A673 (cell line): Measurements from ENCODE around the gene SH3TC2. TPM values are rescaled to one million over a fixed set of nuclear protein-coding genes. Genes with fewer than 3 reads are reported as not detected.

Source experiments
- BruUV-seq: library from RNA; stranded (reverse); fragments of 400-500 nt; replicated peaks from 2 replicates; lab custom pipeline; 2021; lab: Mats Ljungman, UMichigan
- CTCF ChIA-PET: fragments of 300-600 bp; sonication (Branson Sonifier 250); formaldehyde crosslinking; loops from one replicate; lab custom pipeline; 2022; ENCODE audit warnings: antibody characterized with exemption; lab: Charles Lee
- POLR2A ChIA-PET: fragments of 300-600 bp; sonication (Branson Sonifier 250); formaldehyde crosslinking; loops from one replicate; lab custom pipeline; 2022; ENCODE audit warnings: antibody characterized with exemption; ENCODE audit not compliant: low non-redundant PET; lab: Charles Lee
- DNase-seq: peaks from one replicate; pipeline ENCODE4 v3.0.0-alpha.2; 2015; ENCODE audit warnings: low spot score
- H3K27ac ChIP-seq: fragments of 200-600 bp; sonication (generic); 2 replicates; pipeline ENCODE4 v1.5.1; 2016; ENCODE audit warnings: mixed run types, low read depth, mild to moderate bottlenecking, mixed read lengths, antibody characterized with exemption, low read length; ENCODE audit not compliant: poor library complexity, severe bottlenecking
- H3K27me3 ChIP-seq: fragments of 200-600 bp; sonication (generic); replicated peaks from 2 replicates; pipeline ENCODE4 v1.6.1; 2017; ENCODE audit warnings: mixed run types, low read depth, mild to moderate bottlenecking, mixed read lengths, antibody characterized with exemption, low read length; ENCODE audit not compliant: insufficient read depth, poor library complexity
- H3K36me3 ChIP-seq: fragments of 200-600 bp; sonication (generic); 2 replicates; pipeline ENCODE4 v1.6.1; 2016; ENCODE audit warnings: mixed run types, mild to moderate bottlenecking, mixed read lengths, antibody characterized with exemption, low read length; ENCODE audit not compliant: insufficient read depth, poor library complexity, severe bottlenecking
- H3K4me1 ChIP-seq: fragments of 200-600 bp; sonication (generic); 2 replicates; pipeline ENCODE4 v1.6.1; 2017; ENCODE audit warnings: mixed run types, mild to moderate bottlenecking, mixed read lengths, antibody characterized with exemption, low read length; ENCODE audit not compliant: insufficient read depth, poor library complexity, severe bottlenecking
- H3K4me3 ChIP-seq: fragments of 200-600 bp; sonication (generic); 2 replicates; pipeline ENCODE4 v1.5.1; 2016; ENCODE audit warnings: low read depth, mixed run types, mild to moderate bottlenecking, mixed read lengths, low read length; ENCODE audit not compliant: poor library complexity, severe bottlenecking
- H3K9me3 ChIP-seq: fragments of 200-600 bp; sonication (generic); 2 replicates; pipeline ENCODE4 v1.6.1; 2016; ENCODE audit warnings: mixed run types, low read depth, mild to moderate bottlenecking, mixed read lengths, antibody characterized with exemption, low read length; ENCODE audit not compliant: poor library complexity, severe bottlenecking
- CTCF ChIP-seq: fragments of 300-800, 200-600 bp; sonication (generic); conservative IDR thresholded peaks from 2 replicates; pipeline ENCODE4 v1.5.1; 2017; ENCODE audit warnings: low read depth, mild to moderate bottlenecking, antibody characterized with exemption, low read length, moderate library complexity, mixed read lengths
- EZH2 ChIP-seq: fragments of 200-600 bp; sonication (generic); IDR thresholded peaks from 2 replicates; pipeline ENCODE4 v1.6.1; 2017; ENCODE audit warnings: borderline replicate concordance, low read depth, mild to moderate bottlenecking, mixed read lengths, antibody characterized with exemption, low read length; ENCODE audit not compliant: poor library complexity, severe bottlenecking
- intact Hi-C: fragments of 100-400 bp; cut with micrococcal nuclease; formaldehyde crosslinking; loops from one replicate; pipeline ENCODE4 v1.10.0; 2022; ENCODE audit not compliant: unreplicated experiment
- total RNA-seq: library from RNA; stranded (reverse); gene quantifications from 2 replicates; pipeline ENCODE4 v1.2.3, GENCODE V29; 2021

SH3TC2 gene
- total RNA-seq, 1 experiment from 2014 or later, result 2.5 TPM

GRCh38 chr5:149042865-149043264 lies 20.0 kb downstream of the SH3TC2 start:
- intact Hi-C loops, result no loop called here
- Histone ChIP-seq H3K4me3 (no peak overlapping the region), H3K36me3 (no peaks in the 10 kb centered on the region), H3K27ac (no peak overlapping the region), H3K9me3 (no peaks in the 10 kb centered on the region), H3K4me1 (no peaks in the 10 kb centered on the region), H3K27me3 (no peaks in the 10 kb centered on the region)
- no TSS peak for BruUV-seq
- no peak for DNase-seq
- CTCF ChIA-PET, result no interaction called here
- TF ChIP-seq EZH2 (no peak), CTCF (no peak)
- POLR2A ChIA-PET, result no interaction called here

- no peak for TF ChIP-seq EZH2
- no peak for TF ChIP-seq CTCF
- intact Hi-C loops, result no loop called here
- CTCF ChIA-PET, result no interaction called here
- BruUV-seq, result no TSS peak
- no peak for DNase-seq
- no peaks in the 10 kb centered on the region for H3K27me3 ChIP-seq
- no peaks in the 10 kb centered on the region for H3K36me3 ChIP-seq
- no peaks in the 10 kb centered on the region for H3K4me1 ChIP-seq
- H3K27ac ChIP-seq, result no peak overlapping the region
- POLR2A ChIA-PET, result no interaction called here
- no peak overlapping the region for H3K4me3 ChIP-seq
- no peaks in the 10 kb centered on the region for H3K9me3 ChIP-seq
Observed at GRCh38 chr5:149041242-149041641, 21.6 kb downstream of the SH3TC2 start.

GRCh38 chr5:149040421-149040820 lies 22.4 kb downstream of the SH3TC2 start:
- intact Hi-C loops, result no loop called here
- no peak for DNase-seq
- Histone ChIP-seq H3K9me3 (no peaks in the 10 kb centered on the region), H3K4me1 (no peaks in the 10 kb centered on the region), H3K36me3 (no peaks in the 10 kb centered on the region), H3K27ac (no peak overlapping the region), H3K4me3 (no peak overlapping the region), H3K27me3 (no peaks in the 10 kb centered on the region)
- no peak for TF ChIP-seq EZH2
- TF ChIP-seq CTCF, result no peak
- ChIA-PET CTCF (no interaction called here), POLR2A (no interaction called here)
- BruUV-seq, result no TSS peak
